NCI-H1105 (cell line): ENCODE measurements around the gene ZNF763.
A peak's percentile ranks its signal among the peaks of the same experiment; 100 is the strongest.
"Not testable (repeated sequence)": the region's sequence is repeated elsewhere in the genome, so short reads cannot be mapped to it uniquely, and the experiment has no call there.

Source experiments
- DNase-seq: peaks from one replicate; lab custom pipeline; 2025; lab: John Stamatoyannopoulos, UW

The ZNF763 gene

GRCh38 chr19:11973019-11973810 is 8.4 kb downstream of the ZNF763 start:
- no peak for DNase-seq

- no peak for DNase-seq
These were observed 13.8 kb downstream of the ZNF763 start for GRCh38 chr19:11978492-11979100.

- no peak for DNase-seq
These were observed 14.7 kb downstream of the ZNF763 start for GRCh38 chr19:11979527-11979926.

- DNase-seq = no peak
These were observed 17.7 kb downstream of the ZNF763 start for GRCh38 chr19:11982526-11982925.

GRCh38 chr19:11984986-11985385 is 20.1 kb downstream of the ZNF763 start:
- DNase-seq = peak; percentile 11

- DNase-seq = no peak
These were observed 21.9 kb downstream of the ZNF763 start for GRCh38 chr19:11986754-11987153.

- DNase-seq = peak; percentile 95
These were observed 22.8 kb downstream of the ZNF763 start for GRCh38 chr19:11987405-11988281.

GRCh38 chr19:11989112-11989456 is 24.2 kb downstream of the ZNF763 start:
- no peak for DNase-seq

GRCh38 chr19:11991921-11992320 is 27.1 kb downstream of the ZNF763 start:
- DNase-seq = not testable (repeated sequence)

GRCh38 chr19:11995174-11995573 is 30.3 kb downstream of the ZNF763 start:
- no peak for DNase-seq

GRCh38 chr19:12000152-12000981 is 35.5 kb downstream of the ZNF763 start:
- DNase-seq = no peak

- no peak for DNase-seq
These were observed 50.3 kb downstream of the ZNF763 start for GRCh38 chr19:12015015-12015752.

- DNase-seq = no peak
These were observed 50.9 kb downstream of the ZNF763 start for GRCh38 chr19:12015753-12016116.
